Measurements from ENCODE around the gene PRSS33. TPM values are rescaled to one million over a fixed set of nuclear protein-coding genes. Genes with fewer than 3 reads are reported as not detected.

The PRSS33 gene
- total and polyA plus RNA-seq, 10 donors = 0.03 to 0.67 (median 0.32) TPM; not detected in 7

- TF ChIP-seq POLR2AphosphoS5 (IDR thresholded peaks at IDR 0.05) (no peak), POLR2A (IDR thresholded peaks at IDR 0.05) (no peak)
- TF ChIP-seq, protein P1, sequence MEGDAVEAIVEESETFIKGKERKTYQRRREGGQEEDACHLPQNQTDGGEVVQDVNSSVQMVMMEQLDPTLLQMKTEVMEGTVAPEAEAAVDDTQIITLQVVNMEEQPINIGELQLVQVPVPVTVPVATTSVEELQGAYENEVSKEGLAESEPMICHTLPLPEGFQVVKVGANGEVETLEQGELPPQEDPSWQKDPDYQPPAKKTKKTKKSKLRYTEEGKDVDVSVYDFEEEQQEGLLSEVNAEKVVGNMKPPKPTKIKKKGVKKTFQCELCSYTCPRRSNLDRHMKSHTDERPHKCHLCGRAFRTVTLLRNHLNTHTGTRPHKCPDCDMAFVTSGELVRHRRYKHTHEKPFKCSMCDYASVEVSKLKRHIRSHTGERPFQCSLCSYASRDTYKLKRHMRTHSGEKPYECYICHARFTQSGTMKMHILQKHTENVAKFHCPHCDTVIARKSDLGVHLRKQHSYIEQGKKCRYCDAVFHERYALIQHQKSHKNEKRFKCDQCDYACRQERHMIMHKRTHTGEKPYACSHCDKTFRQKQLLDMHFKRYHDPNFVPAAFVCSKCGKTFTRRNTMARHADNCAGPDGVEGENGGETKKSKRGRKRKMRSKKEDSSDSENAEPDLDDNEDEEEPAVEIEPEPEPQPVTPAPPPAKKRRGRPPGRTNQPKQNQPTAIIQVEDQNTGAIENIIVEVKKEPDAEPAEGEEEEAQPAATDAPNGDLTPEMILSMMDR (IDR thresholded peaks at IDR 0.05 in 8 of 11, conservative IDR thresholded peaks at IDR 0.05 in 3 of 11) = no peak
- 95 to 99% (median 97%) methylated on average over 5 of the region's 5 CpGs for WGBS, 5 donors
- peak; percentile 72 for DNase-seq
Measured at GRCh38 chr16:2749476-2749875, 37.9 kb downstream of the PRSS33 start.

DNA sequence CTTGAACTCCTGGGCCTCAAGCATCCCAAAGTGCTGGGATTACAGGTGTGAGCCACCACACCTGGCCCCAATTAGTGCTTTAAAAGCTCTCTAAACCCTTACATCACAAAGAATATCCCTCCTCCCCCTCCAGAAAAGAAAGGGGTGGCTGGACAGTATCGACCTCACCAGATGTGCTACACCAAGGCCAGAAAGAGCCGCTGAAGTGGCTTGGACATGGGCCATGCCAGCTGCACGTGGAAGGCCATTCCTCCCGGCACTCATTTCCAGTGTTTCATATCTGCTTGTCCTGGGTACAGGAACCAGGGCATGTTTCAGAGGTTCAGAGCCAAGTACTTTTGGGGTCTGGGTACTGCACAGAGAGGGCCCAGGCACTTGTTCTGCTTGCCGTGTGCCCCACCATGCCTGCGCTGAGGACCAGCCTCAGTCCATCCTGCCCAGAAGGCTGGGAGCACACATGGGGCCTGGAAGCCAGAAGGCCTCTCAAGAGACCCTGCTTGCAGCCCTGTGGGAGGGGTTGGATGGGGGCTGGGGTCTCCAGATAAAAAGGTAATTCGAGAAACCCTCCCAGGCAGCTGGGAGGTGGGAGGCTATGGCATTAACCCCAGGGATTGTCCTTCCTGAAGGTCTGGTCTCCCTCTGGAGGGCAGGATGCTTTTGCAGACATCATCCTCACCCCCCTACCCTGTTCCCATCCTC, 38.5 kb downstream of the PRSS33 start:
- DNase-seq = peak; percentile 46
- H3K4me1 ChIP-seq = peaks cover 4 to 24% (median 17%) of the 10 kb centered on the region in 6 donors
- intact Hi-C loops (cut with DNase I; ENCODE audit: low total_unique reads) = no loop called here
- H3K27me3 ChIP-seq (replicated peaks in 1 of 7) = no peaks in the 10 kb centered on the region
- no peak overlapping the region for H3K27ac ChIP-seq
- WGBS, 5 donors = 81 to 92% (median 87%) methylated on average over 5 to 7 of the region's 7 CpGs
- H3K36me3 ChIP-seq = no peaks in the 10 kb centered on the region
- no peak overlapping the region for H3K4me3 ChIP-seq
- TF ChIP-seq POLR2A (IDR thresholded peaks at IDR 0.05) (no peak), POLR2AphosphoS5 (IDR thresholded peaks at IDR 0.05) (no peak)
- TF ChIP-seq, protein P1 (IDR thresholded peaks at IDR 0.05 in 8 of 11, conservative IDR thresholded peaks at IDR 0.05 in 3 of 11) = no peak
- H3K9me3 ChIP-seq = no peaks in the 10 kb centered on the region

More at GRCh38 chr16:2749476-2749875, 37.9 kb downstream of the PRSS33 start:
- Histone ChIP-seq H3K4me1 (peaks cover 9 to 30% (median 22%) of the 10 kb centered on the region in 6 donors), H3K9me3 (no peaks in the 10 kb centered on the region), H3K27ac (no peak overlapping the region), H3K4me3 (no peak overlapping the region), H3K36me3 (no peaks in the 10 kb centered on the region), H3K27me3 (replicated peaks in 1 of 7) (no peaks in the 10 kb centered on the region)
- intact Hi-C loops (cut with DNase I; ENCODE audit: low total_unique reads) = no loop called here

DNA sequence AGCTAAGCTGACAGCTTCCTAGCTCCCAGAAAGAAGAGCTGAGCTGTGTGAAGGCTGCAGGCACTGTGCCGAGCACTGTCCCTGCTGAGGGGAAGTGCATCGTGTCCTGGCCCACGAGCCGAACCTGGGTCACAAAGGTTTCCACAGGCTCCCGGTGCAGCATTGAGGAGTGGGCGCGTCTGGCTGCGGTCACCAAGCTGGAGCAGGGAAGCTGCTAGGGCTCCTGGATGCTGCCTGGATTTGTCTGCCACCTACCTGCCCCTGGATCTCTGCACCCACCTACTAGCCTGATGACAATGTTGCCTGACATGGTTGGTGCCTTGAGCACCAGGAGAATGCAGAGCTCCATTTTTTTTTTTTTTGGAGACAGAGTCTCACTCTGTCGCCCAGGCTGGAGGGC, 41.4 kb downstream of the PRSS33 start:
- Histone ChIP-seq H3K27me3 (replicated peaks in 1 of 7) (no peaks in the 10 kb centered on the region), H3K9me3 (no peaks in the 10 kb centered on the region), H3K36me3 (no peaks in the 10 kb centered on the region), H3K27ac (no peak overlapping the region), H3K4me3 (no peak overlapping the region), H3K4me1 (peaks cover 0 to 4% (median 1%) of the 10 kb centered on the region in 6 donors)
- TF ChIP-seq, protein P1 (IDR thresholded peaks at IDR 0.05 in 8 of 11, conservative IDR thresholded peaks at IDR 0.05 in 3 of 11) = no peak
- TF ChIP-seq POLR2A (IDR thresholded peaks at IDR 0.05) (no peak), POLR2AphosphoS5 (IDR thresholded peaks at IDR 0.05) (no peak)
- intact Hi-C loops (cut with DNase I; ENCODE audit: low total_unique reads) = no loop called here
- WGBS, 5 donors = 78 to 93% (median 88%) methylated on average over 8 to 9 of the region's 9 CpGs
- peak; percentile 54 for DNase-seq

- Histone ChIP-seq H3K9me3 (no peaks in the 10 kb centered on the region), H3K27me3 (replicated peaks in 1 of 7) (no peaks in the 10 kb centered on the region), H3K36me3 (no peaks in the 10 kb centered on the region), H3K27ac (no peak overlapping the region), H3K4me1 (no peaks in the 10 kb centered on the region), H3K4me3 (no peak overlapping the region)
- WGBS, 5 donors = 70 to 86% (median 78%) methylated on average over 11 to 15 of the region's 15 CpGs
- intact Hi-C loops (cut with DNase I; ENCODE audit: low total_unique reads) = no loop called here
- no peak for TF ChIP-seq POLR2A (IDR thresholded peaks at IDR 0.05)
- TF ChIP-seq, protein P1 (IDR thresholded peaks at IDR 0.05 in 8 of 11, conservative IDR thresholded peaks at IDR 0.05 in 3 of 11) = no peak
- no peak for TF ChIP-seq POLR2AphosphoS5 (IDR thresholded peaks at IDR 0.05)
- peak; percentile 57 for DNase-seq
Measured at GRCh38 chr16:2745116-2745890, 42.1 kb downstream of the PRSS33 start.

Measured in spleen (tissue), 11 donors.